ENCODE results near the gene TROAP. TPM values are rescaled to one million over a fixed set of nuclear protein-coding genes. Genes with fewer than 3 reads are reported as not detected.

The TROAP gene
- total RNA-seq, 6 experiments from 2014 or later: 14.1 to 37.4 (median 34.5) TPM

DNA sequence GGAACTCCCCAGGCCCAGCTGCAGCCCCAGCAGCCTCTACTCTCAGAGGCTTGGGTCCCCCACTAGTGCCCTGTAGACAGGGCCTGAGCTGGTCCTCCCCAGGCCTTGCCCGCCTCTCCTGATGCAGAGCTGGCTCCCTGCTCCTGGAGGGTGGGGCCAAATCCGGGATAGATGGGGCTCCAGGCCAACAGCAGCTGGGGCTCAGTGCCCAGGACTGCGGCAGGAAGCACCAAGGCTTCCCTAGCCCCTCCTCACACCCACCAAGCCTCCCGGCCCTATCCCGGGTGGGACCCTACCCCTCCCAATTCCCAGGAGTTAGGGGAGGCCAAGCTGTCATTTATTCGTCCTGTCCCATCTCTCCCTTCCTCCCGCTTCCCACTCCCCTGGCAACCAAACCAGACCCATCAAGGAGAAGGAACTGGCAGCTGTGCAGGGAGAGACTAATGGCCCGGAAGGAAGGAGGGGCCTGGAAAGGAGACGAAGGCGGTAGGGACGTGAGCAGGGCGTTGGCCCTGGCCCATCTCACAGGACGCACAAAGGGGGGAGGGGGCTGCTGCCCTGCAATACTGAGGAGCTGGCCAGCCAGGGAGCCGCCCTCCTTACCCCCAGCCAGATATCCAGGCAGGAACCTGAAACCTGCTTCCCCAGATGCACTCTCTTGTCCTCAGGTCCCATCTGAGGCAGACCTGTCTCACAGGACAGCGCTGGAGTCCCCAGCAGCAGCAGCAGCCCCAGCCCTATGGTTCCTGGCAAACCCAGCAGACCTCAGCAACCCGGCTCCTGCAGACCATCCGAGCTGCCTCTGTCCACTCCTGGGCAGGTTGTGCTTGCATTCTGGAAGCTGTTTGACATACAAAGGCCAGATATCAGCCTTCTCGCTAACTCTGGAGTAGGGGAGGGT lies 29.7 kb upstream of the TROAP start:
- peaks cover 22% of the 10 kb centered on the region for H3K27me3 Mint-ChIP-seq (ENCODE audit: insufficient read depth)
- H3K36me3 Mint-ChIP-seq (ENCODE audit: low read depth): no peaks in the 10 kb centered on the region
- TF ChIP-seq, protein P1, sequence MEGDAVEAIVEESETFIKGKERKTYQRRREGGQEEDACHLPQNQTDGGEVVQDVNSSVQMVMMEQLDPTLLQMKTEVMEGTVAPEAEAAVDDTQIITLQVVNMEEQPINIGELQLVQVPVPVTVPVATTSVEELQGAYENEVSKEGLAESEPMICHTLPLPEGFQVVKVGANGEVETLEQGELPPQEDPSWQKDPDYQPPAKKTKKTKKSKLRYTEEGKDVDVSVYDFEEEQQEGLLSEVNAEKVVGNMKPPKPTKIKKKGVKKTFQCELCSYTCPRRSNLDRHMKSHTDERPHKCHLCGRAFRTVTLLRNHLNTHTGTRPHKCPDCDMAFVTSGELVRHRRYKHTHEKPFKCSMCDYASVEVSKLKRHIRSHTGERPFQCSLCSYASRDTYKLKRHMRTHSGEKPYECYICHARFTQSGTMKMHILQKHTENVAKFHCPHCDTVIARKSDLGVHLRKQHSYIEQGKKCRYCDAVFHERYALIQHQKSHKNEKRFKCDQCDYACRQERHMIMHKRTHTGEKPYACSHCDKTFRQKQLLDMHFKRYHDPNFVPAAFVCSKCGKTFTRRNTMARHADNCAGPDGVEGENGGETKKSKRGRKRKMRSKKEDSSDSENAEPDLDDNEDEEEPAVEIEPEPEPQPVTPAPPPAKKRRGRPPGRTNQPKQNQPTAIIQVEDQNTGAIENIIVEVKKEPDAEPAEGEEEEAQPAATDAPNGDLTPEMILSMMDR (IDR thresholded peaks at IDR 0.05): no peak
- H3K27ac Mint-ChIP-seq: no peak overlapping the region
- H3K9me3 Mint-ChIP-seq: no peaks in the 10 kb centered on the region
- no peak for DNase-seq
- peaks cover 3% of the 10 kb centered on the region for H3K4me1 Mint-ChIP-seq (ENCODE audit: low read depth)
- H3K4me3 Mint-ChIP-seq: no peak overlapping the region

DNA sequence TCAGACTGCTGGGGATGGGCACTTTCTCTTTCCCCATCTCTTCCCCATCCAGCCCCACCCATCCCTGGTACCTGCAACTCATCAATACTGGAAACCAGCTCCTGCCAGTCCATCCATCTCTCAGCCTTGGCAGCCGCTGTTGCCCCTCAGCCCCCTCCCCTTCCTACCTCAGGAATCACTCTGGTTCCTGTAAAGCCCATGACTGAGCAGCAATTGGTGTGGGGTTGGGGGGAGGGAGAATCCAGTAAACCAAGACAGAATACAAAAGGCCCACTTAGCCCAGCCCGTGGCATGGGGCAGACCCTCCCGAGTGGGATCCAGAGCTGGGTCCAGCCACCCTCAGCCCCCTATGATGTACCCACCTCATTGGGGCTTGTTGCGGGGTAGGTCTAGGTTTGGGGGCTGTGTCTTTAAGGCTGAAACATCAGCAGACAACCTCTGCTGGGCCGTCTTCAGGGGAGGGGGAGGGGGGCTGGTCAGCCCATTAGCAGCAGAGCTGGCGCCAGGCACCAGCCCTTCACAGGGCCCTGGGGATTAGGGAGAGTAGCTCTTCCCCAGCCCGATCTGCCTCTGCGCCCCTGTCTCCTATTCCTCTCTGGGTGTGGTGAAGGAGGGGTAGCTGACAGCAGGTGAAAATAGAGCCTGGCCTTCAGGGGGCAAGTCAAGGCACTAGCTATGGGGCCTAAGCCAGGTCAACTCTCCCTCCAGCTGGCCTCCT lies 28.8 kb upstream of the TROAP start:
- no peak overlapping the region for H3K27ac Mint-ChIP-seq
- no peak for DNase-seq

DNA sequence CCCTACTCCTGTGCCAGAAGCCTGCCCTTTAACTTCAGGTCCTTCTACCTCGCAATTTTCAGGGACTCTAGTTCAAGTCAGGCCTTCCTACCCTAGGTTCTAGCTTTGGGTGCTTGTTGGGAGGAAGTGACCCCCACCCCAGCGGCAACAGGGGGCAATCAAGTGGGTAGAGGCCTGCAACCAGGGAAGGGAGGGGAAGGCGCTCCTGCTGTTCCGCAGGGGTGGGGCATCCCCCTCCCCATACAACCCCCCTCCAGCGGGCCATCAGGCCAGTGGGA lies 28.3 kb upstream of the TROAP start:
- no peaks in the 10 kb centered on the region for H3K9me3 Mint-ChIP-seq
- no peak for DNase-seq
- H3K36me3 Mint-ChIP-seq (ENCODE audit: low read depth): no peaks in the 10 kb centered on the region
- H3K4me1 Mint-ChIP-seq (ENCODE audit: low read depth): no peaks in the 10 kb centered on the region; the same call in 1 of the 2 replicates
- TF ChIP-seq, protein P1 (IDR thresholded peaks at IDR 0.05): no peak
- H3K27me3 Mint-ChIP-seq (ENCODE audit: insufficient read depth): peaks cover 24% of the 10 kb centered on the region
- H3K4me3 Mint-ChIP-seq: no peak overlapping the region
- H3K27ac Mint-ChIP-seq: no peak overlapping the region

More for the DNA sequence above, 28.8 kb upstream of the TROAP start:
- Mint-ChIP-seq H3K4me1 (ENCODE audit: low read depth) (no peaks in the 10 kb centered on the region; the same call in 1 of the 2 replicates), H3K9me3 (no peaks in the 10 kb centered on the region), H3K27me3 (ENCODE audit: insufficient read depth) (peaks cover 24% of the 10 kb centered on the region), H3K36me3 (ENCODE audit: low read depth) (no peaks in the 10 kb centered on the region), H3K4me3 (no peak overlapping the region)
- TF ChIP-seq, protein P1 (IDR thresholded peaks at IDR 0.05): no peak

GRCh38 chr12:49295082-49295936 lies 27.7 kb upstream of the TROAP start, which contains the start of gene PRPH:
Gene PRPH (plus strand): TSS chr12:49295147. CDS start chr12:49295201, 54 bp downstream.
- Mint-ChIP-seq H3K4me1 (ENCODE audit: low read depth) (no peaks in the 10 kb centered on the region; the same call in 1 of the 2 replicates), H3K36me3 (ENCODE audit: low read depth) (no peaks in the 10 kb centered on the region), H3K27ac (no peak within 1 kb of the TSS), H3K4me3 (no peak within 1 kb of the TSS), H3K27me3 (ENCODE audit: insufficient read depth) (peaks cover 24% of the 10 kb centered on the region), H3K9me3 (no peaks in the 10 kb centered on the region)
- no peak for DNase-seq
- TF ChIP-seq, protein P1 (IDR thresholded peaks at IDR 0.05): no peak

All from HFFc6 (cell line).